ENCODE data around the gene FAM9C. TPM values are rescaled to one million over a fixed set of nuclear protein-coding genes. Genes with fewer than 3 reads are reported as not detected.

FAM9C gene
- total RNA-seq, 1 donor from 2014 or later, result not detected

- DNase-seq (ENCODE audit: extremely low spot score, unreplicated experiment), result no peak
- Mint-ChIP-seq H3K4me3 (no peak overlapping the region), H3K27me3 (no peaks in the 10 kb centered on the region), H3K27ac (no peak overlapping the region), H3K9me3 (peaks cover 14% of the 10 kb centered on the region), H3K36me3 (no peaks in the 10 kb centered on the region), H3K4me1 (ENCODE audit: unreplicated experiment) (peaks cover 7% of the 10 kb centered on the region)
- no peak for TF ChIP-seq CTCF (conservative IDR thresholded peaks at IDR 0.05)
Observed at GRCh38 chrX:13059637-13060499, 15.4 kb upstream of the FAM9C start.

GRCh38 chrX:13055486-13055885, 11.1 kb upstream of the FAM9C start:
- DNase-seq (ENCODE audit: extremely low spot score, unreplicated experiment), result no peak
- Mint-ChIP-seq H3K27ac (no peak overlapping the region), H3K9me3 (peaks cover 9% of the 10 kb centered on the region), H3K27me3 (no peaks in the 10 kb centered on the region), H3K36me3 (peaks cover under 1% of the 10 kb centered on the region), H3K4me1 (ENCODE audit: unreplicated experiment) (peaks cover 7% of the 10 kb centered on the region), H3K4me3 (no peak overlapping the region)
- TF ChIP-seq CTCF (conservative IDR thresholded peaks at IDR 0.05), result no peak

- Mint-ChIP-seq H3K27ac (no peak overlapping the region), H3K4me1 (ENCODE audit: unreplicated experiment) (no peaks in the 10 kb centered on the region), H3K4me3 (no peak overlapping the region), H3K27me3 (no peaks in the 10 kb centered on the region), H3K36me3 (peaks cover 4% of the 10 kb centered on the region), H3K9me3 (peaks cover 5% of the 10 kb centered on the region)
- no peak for DNase-seq (ENCODE audit: extremely low spot score, unreplicated experiment)
- no peak for TF ChIP-seq CTCF (conservative IDR thresholded peaks at IDR 0.05)
Observed at GRCh38 chrX:13053171-13053570, 8.8 kb upstream of the FAM9C start.

- no peak for TF ChIP-seq CTCF (conservative IDR thresholded peaks at IDR 0.05)
- H3K9me3 Mint-ChIP-seq, result peaks cover 5% of the 10 kb centered on the region
- no peaks in the 10 kb centered on the region for H3K27me3 Mint-ChIP-seq
- H3K4me3 Mint-ChIP-seq, result no peak overlapping the region
- peaks cover 2% of the 10 kb centered on the region for H3K4me1 Mint-ChIP-seq (ENCODE audit: unreplicated experiment)
- H3K27ac Mint-ChIP-seq, result no peak overlapping the region
- peaks cover 4% of the 10 kb centered on the region for H3K36me3 Mint-ChIP-seq
- no peak for DNase-seq (ENCODE audit: extremely low spot score, unreplicated experiment)
Observed at GRCh38 chrX:13051529-13052172, 7.2 kb upstream of the FAM9C start.

- H3K36me3 Mint-ChIP-seq, result peaks cover 4% of the 10 kb centered on the region
- H3K4me3 Mint-ChIP-seq, result no peak overlapping the region
- no peak for DNase-seq (ENCODE audit: extremely low spot score, unreplicated experiment)
- no peaks in the 10 kb centered on the region for H3K27me3 Mint-ChIP-seq
- no peak overlapping the region for H3K27ac Mint-ChIP-seq
- peaks cover 5% of the 10 kb centered on the region for H3K9me3 Mint-ChIP-seq
- TF ChIP-seq CTCF (conservative IDR thresholded peaks at IDR 0.05), result no peak
- peaks cover 7% of the 10 kb centered on the region for H3K4me1 Mint-ChIP-seq (ENCODE audit: unreplicated experiment)
Observed at GRCh38 chrX:13051167-13051528, 6.7 kb upstream of the FAM9C start.

Data from type B pancreatic cell (in vitro differentiated cells).